Measurements from ENCODE around the gene PTBP1. TPM values are rescaled to one million over a fixed set of nuclear protein-coding genes. Genes with fewer than 3 reads are reported as not detected.

The PTBP1 gene
- total and polyA plus RNA-seq, 9 of the 15 experiments (the other 6 are each of a cell fraction or from before 2014, with no cell fraction given): 14.0 to 759 (median 234) TPM

GRCh38 chr19:788983-789700, 8.1 kb upstream of the PTBP1 start (continued):
- TF ChIP-seq ZNF407 (IDR thresholded peaks at IDR 0.05; ENCODE audit: low read depth) (no peak), ETV1 (tag; conservative IDR thresholded peaks at IDR 0.05; ENCODE audit: low read depth) (peak; percentile 56), E2F6 (IDR thresholded peaks at IDR 0.05; ENCODE audit: borderline replicate concordance in 1 of 2, extremely low read depth in 1 of 2, insufficient read depth in 1 of 2, insufficient read length in 1 of 2, low read depth in 1 of 2, low read length in 1 of 2, poor library complexity in 1 of 2, severe bottlenecking in 1 of 2) (peak; percentile 23 to 52), NFE2 (IDR thresholded peaks at IDR 0.05; ENCODE audit: low read depth) (0 out of 2 replicates have a peak, but pooled peaks have one; percentile 2), ZFX (CRISPR knock-in tag; IDR thresholded peaks at IDR 0.05) (peak; percentile 72), ILF3 (IDR thresholded peaks at IDR 0.05; ENCODE audit: borderline replicate concordance) (no peak), MYNN (IDR thresholded peaks at IDR 0.05) (no peak), MYNN (CRISPR knock-in tag; IDR thresholded peaks at IDR 0.05) (no peak), ZNF217 (CRISPR knock-in tag; IDR thresholded peaks at IDR 0.05) (no peak), CBFB (CRISPR knock-in tag; IDR thresholded peaks at IDR 0.05) (no peak), FOXJ3 (CRISPR knock-in tag; IDR thresholded peaks at IDR 0.05) (no peak), MAX (CRISPR knock-in tag; IDR thresholded peaks at IDR 0.05) (0 out of 2 replicates have a peak, but pooled peaks have one; percentile 23), IFI16 (CRISPR knock-in tag; IDR thresholded peaks at IDR 0.05) (no peak), ARHGAP35 (IDR thresholded peaks at IDR 0.05; ENCODE audit: partially characterized antibody) (no peak), TAF7 (tag; IDR thresholded peaks at IDR 0.05) (0 out of 2 replicates have a peak, but pooled peaks have one; percentile 29), MTF1 (CRISPR knock-in tag; IDR thresholded peaks at IDR 0.05; ENCODE audit: borderline replicate concordance) (no peak), SNAPC5 (CRISPR knock-in tag; IDR thresholded peaks at IDR 0.05) (no peak), ZNF24 (IDR thresholded peaks at IDR 0.05) (no peak), SPI1 (IDR thresholded peaks at IDR 0.05; ENCODE audit: borderline replicate concordance, low read depth, low read length) (no peak), EP300 (IDR thresholded peaks at IDR 0.05; ENCODE audit: low read length) (no peak)

All from K562 (cell line).